NCI-H1048 (cell line): ENCODE measurements around the gene SP140L.
"Not testable (repeated sequence)": the region's sequence is repeated elsewhere in the genome, so short reads cannot be mapped to it uniquely, and the experiment has no call there.

Source experiments
- DNase-seq: peaks from one replicate; lab custom pipeline; 2025; lab: John Stamatoyannopoulos, UW

Gene SP140L

GRCh38 chr2:230323385-230324106 is 3.4 kb upstream of the SP140L start:
- DNase-seq = no peak

- no peak for DNase-seq
These were observed 2.5 kb upstream of the SP140L start for GRCh38 chr2:230324503-230324902.

GRCh38 chr2:230325316-230326243 is 1.4 kb upstream of the SP140L start:
- DNase-seq = no peak

GRCh38 chr2:230327418-230328154 is 593 bp downstream of the SP140L start:
- DNase-seq = no peak

- DNase-seq = no peak
These were observed 1.1 kb downstream of the SP140L start for GRCh38 chr2:230328155-230328458.

- no peak for DNase-seq
These were observed 3.1 kb downstream of the SP140L start for GRCh38 chr2:230329946-230330605.

GRCh38 chr2:230330725-230331124 is 3.7 kb downstream of the SP140L start:
- no peak for DNase-seq

GRCh38 chr2:230335461-230335863 is 8.5 kb downstream of the SP140L start:
- DNase-seq = no peak

GRCh38 chr2:230335864-230336506 is 9.0 kb downstream of the SP140L start:
- no peak for DNase-seq

- DNase-seq = not testable (repeated sequence)
These were observed 15.0 kb downstream of the SP140L start for GRCh38 chr2:230341936-230342528.

GRCh38 chr2:230343041-230343624 is 16.1 kb downstream of the SP140L start:
- DNase-seq = not testable (repeated sequence)

GRCh38 chr2:230343747-230344146 is 16.8 kb downstream of the SP140L start:
- no peak for DNase-seq

GRCh38 chr2:230346465-230346864 is 19.5 kb downstream of the SP140L start:
- DNase-seq = no peak

- DNase-seq = no peak
These were observed 20.0 kb downstream of the SP140L start for GRCh38 chr2:230346921-230347533.

GRCh38 chr2:230347659-230348305 is 20.8 kb downstream of the SP140L start:
- no peak for DNase-seq

- no peak for DNase-seq
These were observed 21.8 kb downstream of the SP140L start for GRCh38 chr2:230348787-230349186.

- DNase-seq = no peak
These were observed 29.1 kb downstream of the SP140L start for GRCh38 chr2:230356084-230356483.

- no peak for DNase-seq
These were observed 31.3 kb downstream of the SP140L start for GRCh38 chr2:230358305-230358704.

GRCh38 chr2:230360028-230360427 is 33.0 kb downstream of the SP140L start:
- no peak for DNase-seq
